Measurements from ENCODE around the gene LIPC. TPM values are rescaled to one million over a fixed set of nuclear protein-coding genes. Genes with fewer than 3 reads are reported as not detected.

The LIPC gene
- total RNA-seq, 1 experiment from 2014 or later = not detected

GRCh38 chr15:58604455-58604923 lies 172.7 kb downstream of the LIPC start:
- H3K27ac Mint-ChIP-seq (ENCODE audit: low read depth, unreplicated experiment) = no peak overlapping the region
- H3K36me3 Mint-ChIP-seq (ENCODE audit: insufficient read depth, unreplicated experiment) = peaks cover 16% of the 10 kb centered on the region
- no peak for TF ChIP-seq CTCF (IDR thresholded peaks at IDR 0.05; ENCODE audit: unreplicated experiment)
- no peaks in the 10 kb centered on the region for H3K27me3 Mint-ChIP-seq (ENCODE audit: insufficient read depth, unreplicated experiment)
- H3K9me3 Mint-ChIP-seq (ENCODE audit: unreplicated experiment) = no peaks in the 10 kb centered on the region
- H3K4me3 Mint-ChIP-seq (ENCODE audit: unreplicated experiment) = no peak overlapping the region
- no TSS peak for BruUV-seq (replicated peaks)
- no peak for DNase-seq (ENCODE audit: unreplicated experiment)
- ChIA-PET CTCF (interaction anchor here (0.9 kb wide), 1 partner anchor 21 kb away, joined by 3 read pairs; no protein-coding TSS in a partner anchor), POLR2A (interaction anchor here (1.0 kb wide), 1 partner anchor 16 kb away, joined by 3 read pairs; no protein-coding TSS in a partner anchor)
- H3K4me1 Mint-ChIP-seq (ENCODE audit: insufficient read depth, unreplicated experiment) = no peaks in the 10 kb centered on the region
- intact Hi-C loops (cut with micrococcal nuclease) = no loop called here

GRCh38 chr15:58605931-58606530 lies 174.2 kb downstream of the LIPC start:
- CTCF ChIA-PET = no interaction called here
- Mint-ChIP-seq H3K27me3 (ENCODE audit: insufficient read depth, unreplicated experiment) (no peaks in the 10 kb centered on the region), H3K4me1 (ENCODE audit: insufficient read depth, unreplicated experiment) (no peaks in the 10 kb centered on the region)

GRCh38 chr15:58606577-58607080 lies 174.8 kb downstream of the LIPC start:
- no peak for DNase-seq (ENCODE audit: unreplicated experiment)
- intact Hi-C loops (cut with micrococcal nuclease) = no loop called here
- Mint-ChIP-seq H3K4me1 (ENCODE audit: insufficient read depth, unreplicated experiment) (no peaks in the 10 kb centered on the region), H3K36me3 (ENCODE audit: insufficient read depth, unreplicated experiment) (peaks cover 33% of the 10 kb centered on the region), H3K27ac (ENCODE audit: low read depth, unreplicated experiment) (no peak overlapping the region), H3K4me3 (ENCODE audit: unreplicated experiment) (no peak overlapping the region), H3K27me3 (ENCODE audit: insufficient read depth, unreplicated experiment) (no peaks in the 10 kb centered on the region), H3K9me3 (ENCODE audit: unreplicated experiment) (no peaks in the 10 kb centered on the region)
- TF ChIP-seq CTCF (IDR thresholded peaks at IDR 0.05; ENCODE audit: unreplicated experiment) = no peak
- POLR2A ChIA-PET = interaction anchor here (0.6 kb wide), 1 partner anchor 8 kb away, joined by 3 read pairs; no protein-coding TSS in a partner anchor
- CTCF ChIA-PET = no interaction called here
- BruUV-seq (replicated peaks) = no TSS peak

More at GRCh38 chr15:58605931-58606530, 174.2 kb downstream of the LIPC start:
- POLR2A ChIA-PET = interaction anchor here (0.6 kb wide), 1 partner anchor 9 kb away, joined by 3 read pairs; no protein-coding TSS in a partner anchor
- no peak for DNase-seq (ENCODE audit: unreplicated experiment)
- Mint-ChIP-seq H3K36me3 (ENCODE audit: insufficient read depth, unreplicated experiment) (peaks cover 30% of the 10 kb centered on the region), H3K4me3 (ENCODE audit: unreplicated experiment) (no peak overlapping the region), H3K27ac (ENCODE audit: low read depth, unreplicated experiment) (no peak overlapping the region), H3K9me3 (ENCODE audit: unreplicated experiment) (no peaks in the 10 kb centered on the region)
- no TSS peak for BruUV-seq (replicated peaks)
- no peak for TF ChIP-seq CTCF (IDR thresholded peaks at IDR 0.05; ENCODE audit: unreplicated experiment)
- intact Hi-C loops (cut with micrococcal nuclease) = no loop called here

- intact Hi-C loops (cut with micrococcal nuclease) = no loop called here
- no peak overlapping the region for H3K27ac Mint-ChIP-seq (ENCODE audit: low read depth, unreplicated experiment)
- CTCF ChIA-PET = no interaction called here
- no peaks in the 10 kb centered on the region for H3K4me1 Mint-ChIP-seq (ENCODE audit: insufficient read depth, unreplicated experiment)
- POLR2A ChIA-PET = no interaction called here
- DNase-seq (ENCODE audit: unreplicated experiment) = no peak
- H3K27me3 Mint-ChIP-seq (ENCODE audit: insufficient read depth, unreplicated experiment) = no peaks in the 10 kb centered on the region
- peaks cover under 1% of the 10 kb centered on the region for H3K9me3 Mint-ChIP-seq (ENCODE audit: unreplicated experiment)
- BruUV-seq (replicated peaks) = no TSS peak
- TF ChIP-seq CTCF (IDR thresholded peaks at IDR 0.05; ENCODE audit: unreplicated experiment) = no peak
- peaks cover 34% of the 10 kb centered on the region for H3K36me3 Mint-ChIP-seq (ENCODE audit: insufficient read depth, unreplicated experiment)
- no peak overlapping the region for H3K4me3 Mint-ChIP-seq (ENCODE audit: unreplicated experiment)
Observed at GRCh38 chr15:58608129-58608590, 176.4 kb downstream of the LIPC start.

All from MCF 10A (cell line).